SK-N-SH treated with all-trans-retinoic acid at 6 μM for 48 hours (cell line): ENCODE measurements around the gene USP36.

Experiments used
- ATAC-seq: fragments of 200-7000 bp; cut with Tn5 transposase; 3 replicates; pipeline ENCODE4 v1.9.1; 2020; ENCODE audit warnings: mild to moderate bottlenecking, moderate library complexity
- ARNTL ChIP-seq: fragments of 450-650 bp; formaldehyde crosslinking; IDR thresholded peaks from 2 replicates; pipeline ENCODE4 v1.5.0; 2020; ENCODE audit warnings: low read depth, mild to moderate bottlenecking, moderate library complexity, borderline replicate concordance
- BACH2 ChIP-seq: fragments of 250-450 bp; sonication (Bioruptor Pico); IDR thresholded peaks from 2 replicates; pipeline ENCODE4 v1.9.0; 2021; ENCODE audit warnings: mild to moderate bottlenecking, borderline replicate concordance
- CREB5 ChIP-seq: fragments of 250-450 bp; sonication (Bioruptor Pico); IDR thresholded peaks from 2 replicates; pipeline ENCODE4 v1.5.1; 2020; ENCODE audit warnings: low read depth, mild to moderate bottlenecking, moderate library complexity
- CSDC2 ChIP-seq: fragments of 250-450 bp; sonication (Bioruptor Pico); IDR thresholded peaks from 2 replicates; pipeline ENCODE4 v1.5.0; 2020; ENCODE audit warnings: mild to moderate bottlenecking, moderate library complexity
- ESRRG ChIP-seq: fragments of 250-450 bp; sonication (Bioruptor Pico); IDR thresholded peaks from 2 replicates; pipeline ENCODE4 v1.6.1; 2021; ENCODE audit warnings: mild to moderate bottlenecking
- GLIS3 ChIP-seq: fragments of 250-450 bp; sonication (Bioruptor Pico); IDR thresholded peaks from 2 replicates; pipeline ENCODE4 v1.5.0; 2020; ENCODE audit warnings: mild to moderate bottlenecking, moderate library complexity
- ISL1 ChIP-seq: fragments of 250-450 bp; sonication (Bioruptor Pico); IDR thresholded peaks from 2 replicates; pipeline ENCODE4 v2.1.2; 2022; ENCODE audit warnings: mild to moderate bottlenecking, moderate library complexity
- OSR1 ChIP-seq: fragments of 250-450 bp; sonication (Bioruptor Pico); IDR thresholded peaks from 2 replicates; pipeline ENCODE4 v1.8.0; 2022; ENCODE audit warnings: moderate library complexity, mild to moderate bottlenecking, inconsistent platforms
- POU6F1 ChIP-seq: fragments of 250-450 bp; sonication (Bioruptor Pico); IDR thresholded peaks from 2 replicates; pipeline ENCODE4 v1.8.0; 2021; ENCODE audit warnings: low read depth, mild to moderate bottlenecking, moderate library complexity, borderline replicate concordance
- RARB ChIP-seq: fragments of 250-450 bp; sonication (Bioruptor Pico); IDR thresholded peaks from 2 replicates; pipeline ENCODE4 v1.8.0; 2021; ENCODE audit warnings: mild to moderate bottlenecking, moderate library complexity
- SNAI2 ChIP-seq: fragments of 250-450 bp; sonication (Bioruptor Pico); IDR thresholded peaks from 2 replicates; pipeline ENCODE4 v1.5.0; 2020; ENCODE audit warnings: mild to moderate bottlenecking, moderate library complexity
- TCF4 ChIP-seq: fragments of 250-450 bp; sonication (Bioruptor Pico); IDR thresholded peaks from 2 replicates; pipeline ENCODE4 v1.8.0; 2021; ENCODE audit warnings: mild to moderate bottlenecking, moderate library complexity, borderline replicate concordance
- TSHZ2 ChIP-seq: fragments of 250-450 bp; sonication (Bioruptor Pico); IDR thresholded peaks from 2 replicates; pipeline ENCODE4 v1.5.0; 2020; ENCODE audit warnings: mild to moderate bottlenecking, moderate library complexity
- ZC3H10 ChIP-seq: fragments of 250-450 bp; sonication (Bioruptor Pico); IDR thresholded peaks from 2 replicates; pipeline ENCODE4 v1.5.1; 2021; ENCODE audit warnings: mild to moderate bottlenecking, moderate library complexity
- ZFP3 ChIP-seq: fragments of 250-450 bp; sonication (Bioruptor Pico); IDR thresholded peaks from 2 replicates; pipeline ENCODE4 v1.5.0; 2020; ENCODE audit warnings: mild to moderate bottlenecking, moderate library complexity
- ZFP30 ChIP-seq: fragments of 450-650 bp; formaldehyde crosslinking; IDR thresholded peaks from 2 replicates; pipeline ENCODE4 v1.5.0; 2022; ENCODE audit warnings: mild to moderate bottlenecking, moderate library complexity
- ZNF565 ChIP-seq: fragments of 450-650 bp; formaldehyde crosslinking; conservative IDR thresholded peaks from 2 replicates; pipeline ENCODE4 v1.5.0; 2020; ENCODE audit warnings: low read depth, mild to moderate bottlenecking, moderate library complexity
- ZNF70 ChIP-seq: fragments of 450-650 bp; formaldehyde crosslinking; IDR thresholded peaks from 2 replicates; pipeline ENCODE4 v1.5.0; 2020; ENCODE audit warnings: mild to moderate bottlenecking, moderate library complexity
- ZNF8 ChIP-seq: fragments of 450-650 bp; formaldehyde crosslinking; IDR thresholded peaks from 2 replicates; pipeline ENCODE4 v1.5.0; 2020; ENCODE audit warnings: mild to moderate bottlenecking, moderate library complexity
- TF ChIP-seq, protein P1 (sequence below): fragments of 250-450 bp; sonication (Bioruptor Pico); IDR thresholded peaks from 2 replicates; pipeline ENCODE4 v1.8.0; 2020; ENCODE audit warnings: mild to moderate bottlenecking, moderate library complexity, borderline replicate concordance
- TF ChIP-seq, protein P2 (sequence below): fragments of 250-450 bp; sonication (Bioruptor Pico); IDR thresholded peaks from 2 replicates; pipeline ENCODE4 v1.5.1; 2021; ENCODE audit warnings: mild to moderate bottlenecking, moderate library complexity

USP36 gene

DNA sequence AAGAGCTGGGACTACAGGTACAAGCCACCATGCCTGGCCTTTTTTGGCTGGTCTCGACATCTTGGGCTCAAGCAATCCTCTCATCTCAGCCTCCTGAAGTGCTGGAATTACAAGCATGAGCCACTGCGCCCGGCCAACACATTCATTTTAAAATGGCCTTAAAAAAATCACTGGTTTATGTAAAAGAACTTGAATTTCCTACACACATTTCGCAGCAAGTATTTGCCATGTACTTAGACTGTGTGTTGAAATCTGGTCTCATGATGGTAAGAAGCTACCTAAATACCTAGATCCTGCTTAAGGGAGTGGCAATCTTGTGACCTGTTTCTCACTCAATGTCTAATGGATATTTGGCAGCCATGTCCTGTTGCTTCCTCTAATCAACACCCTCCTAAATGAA is 50.1 kb downstream of the USP36 start:
- no peak for TF ChIP-seq POU6F1 (CRISPR knock-in tag)
- no peak for TF ChIP-seq SNAI2 (CRISPR knock-in tag)
- no peak for TF ChIP-seq CREB5 (CRISPR knock-in tag)
- no peak for TF ChIP-seq ARNTL (CRISPR knock-in tag)
- TF ChIP-seq CSDC2 (CRISPR knock-in tag): no peak
- TF ChIP-seq, protein P1, sequence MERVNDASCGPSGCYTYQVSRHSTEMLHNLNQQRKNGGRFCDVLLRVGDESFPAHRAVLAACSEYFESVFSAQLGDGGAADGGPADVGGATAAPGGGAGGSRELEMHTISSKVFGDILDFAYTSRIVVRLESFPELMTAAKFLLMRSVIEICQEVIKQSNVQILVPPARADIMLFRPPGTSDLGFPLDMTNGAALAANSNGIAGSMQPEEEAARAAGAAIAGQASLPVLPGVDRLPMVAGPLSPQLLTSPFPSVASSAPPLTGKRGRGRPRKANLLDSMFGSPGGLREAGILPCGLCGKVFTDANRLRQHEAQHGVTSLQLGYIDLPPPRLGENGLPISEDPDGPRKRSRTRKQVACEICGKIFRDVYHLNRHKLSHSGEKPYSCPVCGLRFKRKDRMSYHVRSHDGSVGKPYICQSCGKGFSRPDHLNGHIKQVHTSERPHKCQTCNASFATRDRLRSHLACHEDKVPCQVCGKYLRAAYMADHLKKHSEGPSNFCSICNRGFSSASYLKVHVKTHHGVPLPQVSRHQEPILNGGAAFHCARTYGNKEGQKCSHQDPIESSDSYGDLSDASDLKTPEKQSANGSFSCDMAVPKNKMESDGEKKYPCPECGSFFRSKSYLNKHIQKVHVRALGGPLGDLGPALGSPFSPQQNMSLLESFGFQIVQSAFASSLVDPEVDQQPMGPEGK (CRISPR knock-in tag): no peak
- no peak for TF ChIP-seq GLIS3 (CRISPR knock-in tag)
- TF ChIP-seq ZNF565 (CRISPR knock-in tag): no peak
- no peak for TF ChIP-seq ZNF8 (CRISPR knock-in tag)
- TF ChIP-seq ESRRG (CRISPR knock-in tag): no peak
- no peak for TF ChIP-seq ZC3H10 (CRISPR knock-in tag)
- TF ChIP-seq BACH2: no peak
- no peak for TF ChIP-seq ZFP30 (CRISPR knock-in tag)

DNA sequence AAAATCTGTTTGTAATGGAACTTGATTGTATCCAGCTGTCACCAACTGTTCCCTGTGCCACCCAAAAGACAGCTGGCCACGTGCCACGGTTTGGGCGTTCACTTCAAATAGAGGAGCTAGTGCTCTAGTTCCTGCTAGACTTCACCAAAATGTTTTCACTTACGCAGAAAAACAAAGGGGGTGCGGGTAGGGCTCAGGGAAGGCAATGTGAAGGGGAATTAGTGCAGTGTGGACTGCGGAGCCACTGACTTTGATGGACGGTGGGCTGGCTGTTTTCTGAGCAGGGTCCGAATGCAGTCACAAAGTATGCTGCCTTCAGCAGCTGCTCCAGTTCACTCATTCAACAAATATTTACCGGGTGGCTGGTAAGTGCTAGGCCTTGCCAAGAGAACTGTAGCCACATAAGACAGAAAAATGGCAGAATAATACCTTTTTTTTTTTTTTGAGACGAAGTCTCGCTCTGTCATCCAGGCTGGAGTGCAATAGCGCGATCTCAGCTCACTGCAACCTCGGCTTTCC is 50.9 kb downstream of the USP36 start:
- TF ChIP-seq ZFP3 (CRISPR knock-in tag): no peak
- no peak for TF ChIP-seq ZNF8 (CRISPR knock-in tag)
- no peak for TF ChIP-seq RARB (CRISPR knock-in tag)
- no peak for TF ChIP-seq TCF4 (CRISPR knock-in tag)
- TF ChIP-seq ZC3H10 (CRISPR knock-in tag): no peak
- TF ChIP-seq SNAI2 (CRISPR knock-in tag): no peak
- TF ChIP-seq CSDC2 (CRISPR knock-in tag): no peak
- TF ChIP-seq, all 23 proteins: peak for 0
- ATAC-seq: peak; percentile 86

More for the DNA sequence above, 50.1 kb downstream of the USP36 start:
- no peak for ATAC-seq

- TF ChIP-seq, protein P2, sequence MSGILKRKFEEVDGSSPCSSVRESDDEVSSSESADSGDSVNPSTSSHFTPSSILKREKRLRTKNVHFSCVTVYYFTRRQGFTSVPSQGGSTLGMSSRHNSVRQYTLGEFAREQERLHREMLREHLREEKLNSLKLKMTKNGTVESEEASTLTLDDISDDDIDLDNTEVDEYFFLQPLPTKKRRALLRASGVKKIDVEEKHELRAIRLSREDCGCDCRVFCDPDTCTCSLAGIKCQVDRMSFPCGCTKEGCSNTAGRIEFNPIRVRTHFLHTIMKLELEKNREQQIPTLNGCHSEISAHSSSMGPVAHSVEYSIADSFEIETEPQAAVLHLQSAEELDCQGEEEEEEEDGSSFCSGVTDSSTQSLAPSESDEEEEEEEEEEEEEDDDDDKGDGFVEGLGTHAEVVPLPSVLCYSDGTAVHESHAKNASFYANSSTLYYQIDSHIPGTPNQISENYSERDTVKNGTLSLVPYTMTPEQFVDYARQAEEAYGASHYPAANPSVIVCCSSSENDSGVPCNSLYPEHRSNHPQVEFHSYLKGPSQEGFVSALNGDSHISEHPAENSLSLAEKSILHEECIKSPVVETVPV (CRISPR knock-in tag): no peak
- TF ChIP-seq ZNF565 (CRISPR knock-in tag): no peak
- no peak for TF ChIP-seq BACH2
- no peak for TF ChIP-seq TSHZ2 (CRISPR knock-in tag)
- TF ChIP-seq, all 23 proteins: peak for 0
- ATAC-seq: peak; percentile 51
These were observed 51.4 kb downstream of the USP36 start for GRCh38 chr17:78789149-78789662.

DNA sequence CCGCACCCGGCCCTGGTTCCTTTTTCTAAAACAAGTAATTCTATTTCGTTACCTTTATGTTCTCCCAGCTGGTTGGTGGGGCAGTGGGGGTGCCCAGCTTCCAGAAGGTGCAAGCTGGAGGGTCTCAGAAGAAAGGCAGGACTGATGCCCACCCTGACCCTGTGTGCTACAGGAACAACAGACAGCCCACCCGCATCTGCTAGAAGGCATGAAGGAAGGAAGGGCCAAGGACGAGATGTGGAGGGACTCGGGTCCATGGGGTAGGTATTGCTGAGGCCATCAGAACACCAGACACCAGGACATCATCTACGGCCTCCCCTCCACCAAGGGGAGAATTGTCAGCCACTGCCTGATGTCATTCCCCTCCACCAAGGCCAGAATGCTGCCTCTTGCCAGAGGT is 52.2 kb downstream of the USP36 start:
- no peak for ATAC-seq
- TF ChIP-seq ARNTL (CRISPR knock-in tag): no peak
- no peak for TF ChIP-seq ZFP30 (CRISPR knock-in tag)
- no peak for TF ChIP-seq CREB5 (CRISPR knock-in tag)
- TF ChIP-seq CSDC2 (CRISPR knock-in tag): no peak
- no peak for TF ChIP-seq ZC3H10 (CRISPR knock-in tag)
- TF ChIP-seq ISL1 (CRISPR knock-in tag): no peak
- no peak for TF ChIP-seq TCF4 (CRISPR knock-in tag)
- no peak for TF ChIP-seq ESRRG (CRISPR knock-in tag)
- TF ChIP-seq, protein P2 (CRISPR knock-in tag): no peak
- no peak for TF ChIP-seq RARB (CRISPR knock-in tag)
- TF ChIP-seq OSR1 (CRISPR knock-in tag): no peak
- TF ChIP-seq ZNF70 (CRISPR knock-in tag): no peak
- TF ChIP-seq ZFP3 (CRISPR knock-in tag): no peak
- TF ChIP-seq SNAI2 (CRISPR knock-in tag): no peak
